ENCODE measurements around the gene ZNF391. TPM values are rescaled to one million over a fixed set of nuclear protein-coding genes. Genes with fewer than 3 reads are reported as not detected.

The ZNF391 gene
- polyA plus RNA-seq (2012; ENCODE audit: insufficient read depth, insufficient read length, low read depth) = 0.46 TPM

DNA sequence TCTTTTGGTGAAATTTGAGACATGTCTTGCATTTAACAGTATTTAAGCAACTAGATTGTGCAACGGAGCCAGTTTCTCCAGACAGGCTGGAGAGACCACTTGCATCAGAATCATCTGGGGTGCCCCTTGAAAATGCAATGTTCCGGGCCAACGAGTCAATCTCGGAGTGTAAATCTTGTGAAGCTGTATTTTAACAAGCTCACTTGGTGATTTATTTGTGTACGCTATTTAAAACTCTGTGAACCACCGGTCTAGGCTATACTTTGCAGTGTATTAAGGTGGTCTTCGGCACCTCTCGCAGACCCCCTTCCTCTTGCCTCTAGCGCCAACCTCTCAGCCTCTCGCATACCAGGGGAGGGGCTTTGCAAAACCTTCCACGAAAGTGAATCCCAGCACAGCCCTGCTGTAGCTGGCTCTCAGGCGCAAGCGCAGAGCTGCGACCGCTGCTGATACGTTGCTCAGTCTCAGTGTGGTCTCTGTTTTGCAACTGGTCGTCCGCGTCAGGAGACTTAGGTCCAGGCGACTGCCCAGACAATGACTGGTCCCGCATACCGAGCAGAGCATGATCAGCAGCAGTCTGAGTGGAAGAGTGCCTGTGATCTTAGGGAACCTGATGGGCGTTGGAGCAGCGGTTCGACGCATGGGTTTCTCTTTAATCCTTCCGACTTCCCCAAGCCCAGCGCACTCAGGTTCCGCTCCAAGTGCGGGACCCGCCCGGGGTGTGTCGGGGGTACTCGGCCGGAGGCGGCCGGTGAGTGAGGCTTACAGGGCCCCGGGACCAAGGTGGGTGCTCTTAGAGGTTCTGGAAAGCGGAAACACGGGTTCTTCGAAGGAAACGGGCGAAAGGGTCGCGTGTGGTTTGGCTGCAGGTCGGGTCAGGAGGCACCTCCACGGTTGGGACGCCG, at the start of gene ZNF391:
TSS of gene ZNF391 (plus strand) at position 467 of the 905 bp plus-strand sequence. CDS start 11,612 bp downstream, outside the sequence.
- Histone ChIP-seq H3K27me3 (no peaks in the 10 kb centered on the region), H3K36me3 (no peaks in the 10 kb centered on the region)

DNA sequence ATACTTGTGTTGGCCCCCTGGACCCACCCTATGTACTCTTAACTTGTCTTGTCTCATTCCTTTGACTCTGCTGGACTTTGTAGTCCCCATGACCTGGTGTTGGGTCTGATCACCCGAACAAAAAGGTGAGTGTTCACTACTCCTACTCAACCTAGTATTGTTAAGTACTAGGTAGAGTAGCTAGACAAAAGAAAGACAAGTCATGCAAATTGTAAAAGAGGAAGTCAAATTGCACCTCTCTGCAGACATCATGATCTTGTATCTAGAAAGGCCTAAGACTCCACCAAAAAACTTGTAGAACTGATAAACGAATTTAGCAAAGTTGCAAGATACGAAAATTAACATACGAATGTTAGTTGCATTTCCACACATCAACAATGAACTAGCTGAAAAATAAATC, 35.7 kb upstream of the ZNF391 start:
- Histone ChIP-seq H3K4me1 (no peaks in the 10 kb centered on the region), H3K4me3 (ENCODE audit: low read depth, low read length) (no peak overlapping the region), H3K9me3 (no peaks in the 10 kb centered on the region), H3K27me3 (no peaks in the 10 kb centered on the region), H3K36me3 (no peaks in the 10 kb centered on the region)
- TF ChIP-seq, protein P1, sequence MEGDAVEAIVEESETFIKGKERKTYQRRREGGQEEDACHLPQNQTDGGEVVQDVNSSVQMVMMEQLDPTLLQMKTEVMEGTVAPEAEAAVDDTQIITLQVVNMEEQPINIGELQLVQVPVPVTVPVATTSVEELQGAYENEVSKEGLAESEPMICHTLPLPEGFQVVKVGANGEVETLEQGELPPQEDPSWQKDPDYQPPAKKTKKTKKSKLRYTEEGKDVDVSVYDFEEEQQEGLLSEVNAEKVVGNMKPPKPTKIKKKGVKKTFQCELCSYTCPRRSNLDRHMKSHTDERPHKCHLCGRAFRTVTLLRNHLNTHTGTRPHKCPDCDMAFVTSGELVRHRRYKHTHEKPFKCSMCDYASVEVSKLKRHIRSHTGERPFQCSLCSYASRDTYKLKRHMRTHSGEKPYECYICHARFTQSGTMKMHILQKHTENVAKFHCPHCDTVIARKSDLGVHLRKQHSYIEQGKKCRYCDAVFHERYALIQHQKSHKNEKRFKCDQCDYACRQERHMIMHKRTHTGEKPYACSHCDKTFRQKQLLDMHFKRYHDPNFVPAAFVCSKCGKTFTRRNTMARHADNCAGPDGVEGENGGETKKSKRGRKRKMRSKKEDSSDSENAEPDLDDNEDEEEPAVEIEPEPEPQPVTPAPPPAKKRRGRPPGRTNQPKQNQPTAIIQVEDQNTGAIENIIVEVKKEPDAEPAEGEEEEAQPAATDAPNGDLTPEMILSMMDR (IDR thresholded peaks at IDR 0.05; ENCODE audit: low read depth, low read length) = no peak
- DNase-seq = no peak

More for the DNA sequence above, at the start of gene ZNF391:
- Histone ChIP-seq H3K4me1 (no peaks in the 10 kb centered on the region; the same call in 1 of the 2 replicates), H3K4me3 (ENCODE audit: low read depth, low read length) (peak within 1 kb of the TSS; percentile 66), H3K9me3 (no peaks in the 10 kb centered on the region)
- TF ChIP-seq, protein P1 (IDR thresholded peaks at IDR 0.05; ENCODE audit: low read depth, low read length) = no peak
- peak; percentile 80 for DNase-seq

DNA sequence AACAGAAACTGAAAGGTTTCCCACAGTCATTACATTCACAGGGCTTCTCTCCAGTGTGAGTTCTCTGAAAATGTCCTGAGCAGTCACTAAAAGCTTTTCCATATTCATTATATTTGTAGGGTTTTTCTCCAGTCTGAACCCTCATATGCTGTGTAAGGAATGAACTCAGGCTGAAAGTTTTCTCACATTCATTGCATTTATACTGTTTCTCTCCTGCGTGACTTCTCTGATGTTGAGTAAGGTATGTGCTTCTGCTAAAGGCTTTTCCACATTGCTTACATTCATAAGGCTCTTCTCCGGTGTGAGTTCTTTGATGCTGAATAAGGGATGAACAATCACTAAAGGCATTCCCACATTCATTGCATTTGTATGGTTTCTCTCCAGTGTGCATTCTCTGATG, 29.8 kb upstream of the ZNF391 start:
- Histone ChIP-seq H3K36me3 (no peaks in the 10 kb centered on the region), H3K27me3 (no peaks in the 10 kb centered on the region), H3K4me3 (ENCODE audit: low read depth, low read length) (no peak overlapping the region), H3K9me3 (no peaks in the 10 kb centered on the region), H3K4me1 (no peaks in the 10 kb centered on the region)
- DNase-seq = no peak
- TF ChIP-seq, protein P1 (IDR thresholded peaks at IDR 0.05; ENCODE audit: low read depth, low read length) = no peak

GRCh38 chr6:27359231-27359630, 29.3 kb upstream of the ZNF391 start:
- Histone ChIP-seq H3K36me3 (no peaks in the 10 kb centered on the region), H3K27me3 (no peaks in the 10 kb centered on the region), H3K4me1 (no peaks in the 10 kb centered on the region), H3K9me3 (no peaks in the 10 kb centered on the region), H3K4me3 (ENCODE audit: low read depth, low read length) (no peak overlapping the region)
- TF ChIP-seq, protein P1 (IDR thresholded peaks at IDR 0.05; ENCODE audit: low read depth, low read length) = no peak
- no peak for DNase-seq

DNA sequence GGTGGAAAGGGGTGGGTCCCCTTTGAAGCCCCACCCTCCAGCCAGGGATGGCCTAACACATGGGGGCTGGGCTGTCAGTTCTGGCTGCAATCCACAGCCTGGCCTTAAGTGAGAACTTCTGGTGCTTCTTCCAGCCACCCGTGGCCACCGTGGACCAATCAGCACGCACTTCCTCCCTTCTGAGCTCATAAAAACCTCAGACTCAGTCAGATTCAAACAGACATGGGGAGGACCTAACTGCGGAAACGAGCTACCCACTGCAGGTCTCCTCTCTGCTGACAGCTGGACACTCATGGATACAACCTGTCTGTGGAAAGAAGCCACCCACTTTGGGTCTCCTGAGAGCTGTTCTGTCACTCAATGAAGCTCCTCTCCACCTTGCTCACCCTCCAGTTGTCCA, 20.4 kb upstream of the ZNF391 start:
- H3K4me3 ChIP-seq (ENCODE audit: low read depth, low read length) = no peak overlapping the region
- H3K4me1 ChIP-seq = no peaks in the 10 kb centered on the region
- H3K27me3 ChIP-seq = no peaks in the 10 kb centered on the region; the same call in 1 of the 2 replicates
- DNase-seq = no peak
- H3K36me3 ChIP-seq = no peaks in the 10 kb centered on the region
- TF ChIP-seq, protein P1 (IDR thresholded peaks at IDR 0.05; ENCODE audit: low read depth, low read length) = no peak
- no peaks in the 10 kb centered on the region; the same call in 1 of the 2 replicates for H3K9me3 ChIP-seq

DNA sequence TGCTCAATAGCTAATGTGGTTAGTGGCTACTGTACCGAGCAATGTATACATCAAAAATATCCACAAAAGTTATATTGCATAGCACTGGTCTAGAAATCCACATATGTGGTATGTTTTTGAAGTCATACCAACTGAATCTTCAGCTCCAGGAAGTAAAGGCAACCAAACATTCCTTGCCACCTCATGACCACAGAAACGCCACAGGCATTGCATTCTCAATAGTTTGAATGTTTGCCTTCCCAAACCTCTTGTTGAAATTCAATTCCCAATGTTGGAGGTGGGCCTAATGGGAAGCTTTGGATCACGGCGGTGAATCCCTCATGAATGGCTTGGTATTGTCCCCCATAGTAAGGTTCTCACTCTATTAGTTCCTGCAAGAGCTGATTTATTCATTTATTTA, 18.2 kb upstream of the ZNF391 start:
- DNase-seq = no peak

More for the DNA sequence above, 18.2 kb upstream of the ZNF391 start:
- Histone ChIP-seq H3K4me1 (no peaks in the 10 kb centered on the region), H3K9me3 (no peaks in the 10 kb centered on the region; the same call in 1 of the 2 replicates), H3K36me3 (no peaks in the 10 kb centered on the region), H3K27me3 (peaks cover 3% of the 10 kb centered on the region; the same call in 1 of the 2 replicates), H3K4me3 (ENCODE audit: low read depth, low read length) (no peak overlapping the region)
- TF ChIP-seq, protein P1 (IDR thresholded peaks at IDR 0.05; ENCODE audit: low read depth, low read length) = no peak

Measured in BE2C (cell line).